A673 (cell line): Measurements from ENCODE around the gene HIVEP1.

ENCODE experiments used
- EZH2 ChIP-seq: fragments of 200-600 bp; sonication (generic); IDR thresholded peaks from 2 replicates; pipeline ENCODE4 v1.6.1; 2017; ENCODE audit warnings: borderline replicate concordance, low read depth, mild to moderate bottlenecking, mixed read lengths, antibody characterized with exemption, low read length; ENCODE audit not compliant: poor library complexity, severe bottlenecking
- TF ChIP-seq, protein P1 (sequence below): fragments of 300-800, 200-600 bp; sonication (generic); conservative IDR thresholded peaks from 2 replicates; pipeline ENCODE4 v1.5.1; 2017; ENCODE audit warnings: low read depth, mild to moderate bottlenecking, antibody characterized with exemption, low read length, moderate library complexity, mixed read lengths

DNA sequence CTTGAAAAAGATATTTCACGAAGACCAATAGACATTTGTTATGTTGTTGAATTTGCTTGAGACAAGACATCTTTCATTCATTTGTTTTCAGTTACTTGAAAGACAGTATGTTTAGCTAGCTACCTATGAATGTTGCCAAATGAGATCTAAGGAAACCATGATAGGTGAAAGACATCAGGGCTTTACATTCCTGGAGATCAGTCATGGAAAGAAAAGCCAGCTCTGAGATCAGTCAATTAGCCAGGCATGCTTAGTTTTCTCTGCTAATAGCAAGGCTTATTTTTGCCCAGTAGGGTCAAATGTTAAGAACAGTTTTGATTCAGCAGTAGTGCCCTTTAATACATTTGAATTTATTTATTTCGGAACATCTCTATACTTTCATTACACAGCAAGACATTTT, 161.5 kb downstream of the HIVEP1 start:
- TF ChIP-seq, protein P1, sequence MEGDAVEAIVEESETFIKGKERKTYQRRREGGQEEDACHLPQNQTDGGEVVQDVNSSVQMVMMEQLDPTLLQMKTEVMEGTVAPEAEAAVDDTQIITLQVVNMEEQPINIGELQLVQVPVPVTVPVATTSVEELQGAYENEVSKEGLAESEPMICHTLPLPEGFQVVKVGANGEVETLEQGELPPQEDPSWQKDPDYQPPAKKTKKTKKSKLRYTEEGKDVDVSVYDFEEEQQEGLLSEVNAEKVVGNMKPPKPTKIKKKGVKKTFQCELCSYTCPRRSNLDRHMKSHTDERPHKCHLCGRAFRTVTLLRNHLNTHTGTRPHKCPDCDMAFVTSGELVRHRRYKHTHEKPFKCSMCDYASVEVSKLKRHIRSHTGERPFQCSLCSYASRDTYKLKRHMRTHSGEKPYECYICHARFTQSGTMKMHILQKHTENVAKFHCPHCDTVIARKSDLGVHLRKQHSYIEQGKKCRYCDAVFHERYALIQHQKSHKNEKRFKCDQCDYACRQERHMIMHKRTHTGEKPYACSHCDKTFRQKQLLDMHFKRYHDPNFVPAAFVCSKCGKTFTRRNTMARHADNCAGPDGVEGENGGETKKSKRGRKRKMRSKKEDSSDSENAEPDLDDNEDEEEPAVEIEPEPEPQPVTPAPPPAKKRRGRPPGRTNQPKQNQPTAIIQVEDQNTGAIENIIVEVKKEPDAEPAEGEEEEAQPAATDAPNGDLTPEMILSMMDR, result no peak
- no peak for TF ChIP-seq EZH2
